HG03108 (cell line): ENCODE data around the gene ULK3.
A peak's percentile ranks its signal among the peaks of the same experiment; 100 is the strongest.

ENCODE experiments used
- ATAC-seq: cut with Tn5 transposase; IDR thresholded peaks from one replicate; pipeline ENCODE4 v1.9.1; 2021; ENCODE audit warnings: moderate library complexity; ENCODE audit not compliant: unreplicated experiment

Gene ULK3

DNA sequence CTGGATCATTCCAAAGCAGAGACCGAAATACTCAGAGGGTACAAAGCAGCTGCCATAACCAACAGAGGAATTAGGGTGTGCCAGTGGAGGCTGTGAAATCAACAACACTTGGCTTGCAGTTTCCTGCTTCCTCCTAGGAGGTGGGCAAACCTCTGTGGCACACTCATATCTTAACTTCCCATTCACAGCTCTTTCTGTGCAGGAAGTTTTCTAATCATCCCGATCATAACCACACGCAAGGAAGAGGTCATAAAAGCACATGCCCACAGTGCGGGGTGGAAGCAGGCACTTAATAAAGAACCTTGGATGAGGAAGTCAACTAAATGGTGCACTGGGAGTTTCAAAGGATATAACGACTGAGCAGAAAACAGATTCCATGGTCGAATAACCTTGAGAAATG is 25.1 kb upstream of the ULK3 start:
- ATAC-seq: no peak

DNA sequence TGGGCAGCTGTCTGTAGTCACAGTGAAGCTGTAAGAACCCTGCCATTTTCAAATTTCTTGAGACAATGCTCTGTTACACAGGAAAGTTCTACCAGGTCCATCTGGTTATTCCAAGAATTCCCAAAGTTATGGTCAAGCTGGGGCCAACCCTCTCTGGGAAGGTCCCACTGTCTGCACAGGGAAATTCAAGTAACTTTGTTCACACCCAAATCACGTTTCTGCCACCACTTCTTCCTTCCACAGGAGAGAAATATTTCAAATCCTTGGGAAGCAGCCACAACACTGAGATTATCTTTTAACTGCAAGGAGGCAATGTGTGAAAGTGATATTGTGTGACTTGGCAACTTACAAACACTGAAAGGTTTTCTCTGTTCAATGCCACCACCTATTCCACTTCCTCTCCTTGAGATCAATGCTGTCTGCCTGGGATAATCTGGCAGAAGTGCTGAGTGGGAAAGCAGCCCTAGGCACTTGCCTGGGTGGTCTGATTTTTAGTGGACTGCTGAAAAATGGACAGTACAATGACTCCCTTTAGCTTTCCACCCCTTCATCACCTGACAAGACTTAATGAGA is 24.6 kb upstream of the ULK3 start:
- no peak for ATAC-seq

DNA sequence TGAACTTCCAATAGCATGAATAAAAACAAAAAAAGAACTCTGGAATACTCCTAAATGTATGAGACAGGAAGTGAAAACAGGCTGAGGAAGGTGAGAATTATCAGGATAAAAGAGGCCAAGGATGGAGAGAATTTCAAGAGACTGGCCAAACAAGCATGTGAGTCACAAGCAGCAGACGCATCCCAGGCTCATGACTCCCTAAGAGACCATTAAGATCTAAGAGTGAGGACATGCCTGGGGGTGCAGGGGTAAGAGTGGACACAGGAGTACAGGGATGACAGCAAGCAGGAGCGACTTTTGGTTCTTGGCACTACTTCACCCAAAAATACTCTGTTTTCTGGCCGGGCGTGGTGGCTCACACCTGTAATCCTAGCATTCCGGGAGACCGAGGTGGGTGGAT is 23.1 kb upstream of the ULK3 start:
- no peak for ATAC-seq

DNA sequence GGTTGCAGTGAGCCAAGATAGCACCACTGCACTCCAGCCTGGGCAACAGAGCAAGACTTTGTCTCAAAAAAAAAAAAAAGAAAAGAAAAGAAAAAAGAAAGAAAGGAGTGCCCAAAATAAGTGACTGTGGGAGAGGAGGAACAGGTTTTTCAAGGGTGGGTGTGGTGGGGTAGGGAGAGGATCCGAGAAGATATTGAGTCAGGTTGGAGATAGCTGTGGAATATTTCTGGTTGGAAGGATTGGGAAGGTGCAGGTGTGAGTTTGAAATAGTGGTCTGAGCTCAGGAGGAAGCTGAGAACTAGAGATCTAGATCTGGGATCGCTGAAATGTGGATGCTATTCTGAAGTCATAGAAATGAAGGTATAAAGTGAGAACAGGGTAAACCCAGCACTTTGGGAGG is 22.4 kb upstream of the ULK3 start:
- ATAC-seq: no peak

DNA sequence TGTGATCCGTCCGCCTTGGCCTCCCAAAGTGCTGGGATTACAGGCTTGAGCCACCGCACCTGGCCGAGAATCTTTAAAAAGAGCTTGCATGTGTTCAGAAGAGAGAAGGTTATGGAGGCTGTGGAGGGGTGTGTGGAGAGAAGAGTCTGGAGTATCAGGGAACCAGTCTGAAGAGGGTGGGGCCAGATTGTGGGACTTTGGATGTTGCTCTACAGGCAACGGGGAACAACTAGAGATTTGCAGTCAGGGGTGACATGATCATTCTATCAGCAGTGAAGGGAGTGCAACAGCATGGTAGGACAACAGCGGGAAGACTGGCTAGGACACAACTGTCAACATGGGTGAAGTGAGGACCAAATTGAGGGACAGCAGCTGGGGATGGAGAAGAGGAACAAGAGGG is 21.3 kb upstream of the ULK3 start:
- ATAC-seq: no peak

DNA sequence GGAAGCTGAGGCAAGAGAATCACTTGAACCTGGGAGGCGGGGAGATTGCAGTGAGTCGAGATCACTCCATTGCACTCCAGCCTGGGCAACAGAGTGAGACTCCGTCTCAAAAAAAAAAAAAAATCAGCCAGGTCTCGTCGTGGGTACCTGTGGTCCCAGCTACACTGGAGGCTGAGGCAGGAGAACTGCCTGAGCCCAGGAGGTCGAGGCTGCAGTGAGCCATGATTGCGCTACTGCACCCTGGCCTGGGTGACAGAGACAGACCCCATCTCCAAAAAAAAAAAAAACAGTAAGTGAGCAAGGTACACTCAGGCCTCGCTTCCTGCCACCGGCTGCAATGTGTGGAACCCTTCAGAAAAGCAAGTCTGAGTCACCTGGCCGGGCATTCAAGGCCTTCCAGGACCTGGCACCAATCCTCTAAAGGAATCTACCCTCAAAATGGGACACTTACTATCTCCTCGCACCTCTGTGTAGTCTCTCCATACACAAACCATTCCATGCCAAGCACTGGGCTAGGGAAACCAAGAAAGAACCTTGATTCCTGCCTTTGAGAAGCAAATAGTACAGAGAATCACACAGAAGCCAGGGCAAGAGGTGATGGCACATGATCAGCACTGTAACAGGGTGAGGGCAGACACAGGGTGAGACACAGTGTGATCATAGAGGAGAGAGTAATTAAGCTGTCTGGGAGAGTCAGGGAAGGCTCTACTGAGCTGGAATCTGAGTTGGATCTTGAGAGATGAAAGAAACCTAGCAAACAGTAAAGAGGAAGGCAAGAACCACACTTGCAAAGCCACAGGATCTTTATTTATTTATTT is 20.5 kb upstream of the ULK3 start:
- ATAC-seq: no peak

DNA sequence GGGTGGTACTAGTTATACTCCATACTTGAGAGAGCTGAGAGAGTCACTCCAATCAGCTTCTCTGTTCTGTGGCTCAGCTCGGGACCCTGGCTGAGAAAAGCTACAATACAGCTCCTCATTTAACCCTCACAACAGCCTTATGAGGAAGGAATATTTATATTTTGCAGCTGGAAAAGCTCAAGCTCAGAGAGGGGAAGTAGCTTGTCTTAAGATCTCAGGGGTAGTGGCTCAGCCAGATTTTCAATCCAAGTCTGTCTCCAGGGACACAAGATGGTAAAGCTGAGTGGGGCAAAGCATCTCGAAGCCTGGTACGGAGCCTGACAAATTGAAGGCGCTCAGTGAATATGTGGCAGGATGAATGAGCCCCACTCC is 15.4 kb upstream of the ULK3 start:
- no peak for ATAC-seq

DNA sequence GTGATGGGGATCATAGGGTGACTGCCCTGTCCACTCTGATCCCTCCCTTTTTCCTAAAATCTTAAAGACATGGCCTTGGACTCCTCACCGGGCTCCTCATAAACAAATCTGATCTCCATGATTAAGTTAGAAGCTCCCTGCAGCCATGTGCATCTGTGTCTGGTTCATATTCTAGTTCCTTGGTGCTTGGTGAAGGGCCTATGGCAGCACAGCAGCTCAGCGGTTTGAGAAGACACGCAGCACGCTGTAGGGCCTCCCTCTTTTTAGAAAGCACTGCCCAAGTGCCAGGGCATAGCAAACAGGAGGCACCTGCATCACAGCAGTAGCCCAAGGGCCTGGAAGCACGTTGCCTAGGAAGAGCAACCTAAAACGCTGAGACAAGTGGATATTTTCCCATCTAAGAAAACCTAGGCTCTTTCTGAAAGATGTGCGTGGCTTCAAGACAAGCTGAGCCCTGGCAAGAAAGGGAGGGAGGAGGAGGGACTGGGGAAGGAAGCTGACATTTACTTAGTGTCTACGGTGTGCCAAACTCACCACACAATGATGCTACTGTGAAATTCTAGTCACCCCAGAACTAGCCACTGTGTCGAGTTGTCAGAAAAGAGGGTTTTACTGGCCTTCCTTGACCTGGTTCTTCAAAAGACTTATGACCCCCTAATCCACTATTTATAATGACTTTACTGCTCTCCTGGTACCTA is 14.9 kb upstream of the ULK3 start:
- ATAC-seq: no peak

DNA sequence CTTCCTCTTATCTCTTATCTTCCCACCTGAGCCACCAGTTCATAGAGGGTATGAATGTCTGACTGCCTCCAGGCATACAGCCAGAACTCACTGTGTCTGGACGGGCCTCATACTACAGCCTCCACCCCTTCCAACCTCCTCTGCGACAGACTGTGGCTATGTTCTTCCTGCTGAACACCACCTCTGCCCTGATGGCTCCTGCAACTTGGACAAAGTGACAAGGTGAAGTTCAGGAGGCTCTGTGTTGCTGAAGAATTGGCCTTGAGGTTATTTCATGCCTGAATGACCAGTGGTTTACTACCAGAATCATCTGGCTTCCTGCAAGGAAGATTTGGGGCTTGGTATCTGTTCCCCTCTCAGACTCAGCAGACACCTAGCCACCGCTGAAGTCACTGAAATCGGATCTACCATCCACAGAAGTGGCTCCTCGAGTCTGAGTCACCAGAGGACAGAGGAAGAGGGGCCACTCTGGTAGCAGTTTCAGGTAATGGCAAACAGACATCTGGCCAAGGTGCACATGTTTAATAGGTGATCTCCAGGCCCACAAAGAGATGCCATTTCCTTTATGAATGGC is 14.2 kb upstream of the ULK3 start:
- peak; percentile 80 for ATAC-seq

DNA sequence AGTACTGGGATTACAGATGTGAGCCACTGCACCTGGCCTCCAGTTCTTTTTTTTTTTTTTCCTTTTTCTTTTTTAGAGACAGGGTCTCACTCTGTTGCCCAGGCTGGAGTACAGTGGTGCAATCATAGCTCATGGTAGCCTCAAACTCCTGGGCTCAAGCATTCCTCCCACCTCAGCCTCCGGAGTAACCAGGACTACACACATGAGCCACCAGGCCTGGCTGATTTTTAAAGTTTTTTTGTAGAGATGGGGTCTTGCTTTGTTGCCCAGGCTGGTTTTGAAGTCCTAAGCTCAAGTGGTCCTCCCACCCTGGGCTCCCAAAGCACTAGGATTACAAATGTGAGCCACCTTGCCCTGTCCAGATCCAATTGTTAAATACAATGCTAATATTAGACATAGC is 13.6 kb upstream of the ULK3 start:
- no peak for ATAC-seq

DNA sequence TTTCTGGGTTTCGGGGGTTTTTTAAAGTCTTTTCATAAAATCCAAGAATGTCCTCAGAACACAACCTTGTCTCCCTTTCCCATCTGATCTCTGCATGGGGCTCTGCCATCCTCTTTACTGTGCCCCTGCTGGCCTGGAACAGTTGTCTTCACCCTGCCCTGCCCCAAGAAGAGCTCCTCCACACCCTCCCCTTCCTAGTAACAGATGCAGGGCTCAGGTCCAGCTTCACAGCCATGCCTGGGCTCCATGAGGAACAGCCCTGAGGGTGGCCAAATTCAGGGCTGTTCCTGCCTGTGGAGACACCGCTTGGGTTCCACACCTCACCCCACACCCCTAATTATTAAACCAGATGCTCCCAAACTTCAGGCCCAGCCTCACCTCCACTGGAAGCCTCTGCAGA is 12.9 kb upstream of the ULK3 start:
- no peak for ATAC-seq

DNA sequence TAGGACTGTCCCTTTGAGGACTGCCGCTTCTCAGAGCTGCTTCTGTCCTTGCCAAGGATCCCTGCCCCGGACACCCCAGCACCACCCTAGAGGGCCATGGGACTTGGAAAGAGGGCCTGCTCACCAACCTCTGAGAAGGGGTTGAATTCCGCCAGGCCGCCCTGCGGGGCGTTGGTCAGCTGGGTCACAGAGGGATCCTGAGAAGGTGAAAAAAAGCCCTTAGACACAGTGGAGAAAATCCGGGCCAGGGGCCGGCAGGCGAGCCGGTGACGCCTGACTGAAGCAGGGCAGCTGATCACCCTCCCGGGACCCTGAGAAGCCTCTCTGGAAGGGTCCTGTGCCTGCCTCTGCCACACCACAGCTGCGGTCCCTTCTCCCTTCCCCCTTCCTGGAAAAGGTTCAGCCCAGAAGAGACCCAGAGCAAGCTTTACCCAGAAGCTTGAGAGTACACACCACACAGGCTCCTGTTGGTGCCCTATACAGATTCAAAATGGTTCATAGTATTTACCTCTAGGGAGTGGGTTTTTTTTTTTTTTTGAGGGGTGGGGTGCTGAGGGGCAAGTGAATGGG is 11.6 kb upstream of the ULK3 start:
- ATAC-seq: no peak

DNA sequence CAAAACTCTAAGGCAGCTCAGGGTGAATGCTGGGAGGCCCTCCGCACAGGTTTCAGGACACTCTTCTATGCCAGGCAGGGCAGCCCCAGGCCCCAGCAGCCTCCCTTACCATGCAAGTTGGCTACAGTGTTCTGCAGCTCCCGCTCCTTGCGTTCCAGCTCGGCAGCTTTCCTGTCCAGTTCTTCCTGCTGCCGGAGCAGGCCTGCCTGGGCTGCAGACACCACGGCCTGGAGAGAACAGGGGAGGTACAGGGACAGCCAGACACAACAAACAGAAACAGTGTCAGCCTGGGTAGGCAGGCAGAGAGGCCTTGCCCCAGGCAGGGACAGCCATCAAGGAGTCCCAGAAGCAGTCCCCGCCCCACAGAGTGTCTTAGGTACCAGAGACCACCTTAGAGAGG is 9.0 kb upstream of the ULK3 start:
- ATAC-seq: no peak

DNA sequence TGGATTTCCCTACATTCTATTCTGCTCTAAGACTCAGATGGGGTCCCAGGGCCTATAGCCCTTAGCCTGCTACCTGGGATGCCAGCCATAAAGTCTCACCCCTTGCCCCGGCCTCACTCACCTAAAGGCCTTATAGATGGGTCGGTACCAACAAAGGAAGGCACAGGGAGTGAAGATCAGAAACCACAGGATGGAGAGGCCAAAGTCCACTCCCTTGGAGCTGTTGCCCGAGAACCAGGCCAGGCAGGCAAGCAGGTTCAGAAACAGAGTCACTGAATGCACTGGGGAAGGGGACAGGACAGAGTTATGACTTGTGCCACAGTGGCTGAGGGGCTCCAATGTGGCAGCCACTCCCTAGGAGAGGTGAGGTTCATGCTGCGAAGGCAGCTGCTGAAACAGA is 7.4 kb upstream of the ULK3 start:
- ATAC-seq: no peak

DNA sequence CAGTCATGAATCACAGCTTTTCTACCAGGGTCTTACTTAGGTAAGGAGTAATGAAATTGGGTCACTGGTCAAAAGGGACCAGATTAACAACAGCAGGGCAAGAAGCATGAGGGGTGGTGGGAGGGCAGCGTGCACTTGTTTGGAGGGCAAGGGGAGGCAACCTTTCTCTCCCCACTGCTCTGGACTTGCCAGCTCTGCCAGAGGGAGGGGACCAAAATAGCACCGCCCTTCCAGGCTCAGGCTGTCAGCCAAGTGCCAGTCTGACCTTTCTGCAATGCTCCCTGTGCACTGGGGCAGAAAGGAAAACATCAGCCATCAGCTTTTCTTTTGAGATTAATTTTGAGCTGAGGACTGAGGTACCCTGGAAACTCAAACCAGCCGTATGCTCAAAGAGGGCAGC is 4.5 kb upstream of the ULK3 start:
- ATAC-seq: no peak

DNA sequence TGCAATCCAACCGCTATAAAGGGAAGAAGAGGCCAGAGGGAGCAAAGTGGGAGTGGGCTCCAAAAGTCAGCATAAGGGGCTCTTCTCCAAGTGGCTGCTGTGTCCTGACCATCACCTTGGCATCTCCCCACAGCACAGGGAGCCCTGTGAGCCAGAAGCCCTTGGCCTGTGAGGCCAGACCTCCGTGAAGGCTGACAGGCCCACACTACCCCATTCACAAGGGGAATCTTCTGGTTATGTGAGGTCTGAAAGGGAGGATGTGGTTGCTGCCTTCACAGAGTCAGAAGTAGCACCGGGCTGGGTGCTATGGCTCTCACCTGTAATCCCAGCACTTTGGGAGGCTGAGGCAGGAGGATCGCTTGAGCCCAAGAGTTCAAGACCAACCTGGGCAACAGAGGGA is 2.6 kb upstream of the ULK3 start:
- ATAC-seq: no peak

DNA sequence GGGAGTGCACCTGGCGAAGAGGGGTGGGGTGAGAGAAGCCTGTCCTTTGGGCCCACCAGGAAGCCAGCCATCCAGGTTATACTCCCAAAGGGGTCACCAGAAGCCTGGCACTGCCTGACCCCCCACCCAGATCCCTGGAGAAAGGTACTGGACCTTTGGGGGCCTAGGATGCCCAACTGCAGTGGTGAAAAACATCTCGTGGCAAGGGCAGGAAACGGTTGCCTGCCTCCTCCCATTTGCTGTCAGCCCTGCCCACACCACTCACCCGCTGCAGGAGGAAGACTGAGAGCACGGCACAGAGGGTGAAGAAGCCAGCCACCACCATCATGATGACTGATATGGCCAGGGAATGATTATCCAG is 2.2 kb upstream of the ULK3 start:
- ATAC-seq: no peak

DNA sequence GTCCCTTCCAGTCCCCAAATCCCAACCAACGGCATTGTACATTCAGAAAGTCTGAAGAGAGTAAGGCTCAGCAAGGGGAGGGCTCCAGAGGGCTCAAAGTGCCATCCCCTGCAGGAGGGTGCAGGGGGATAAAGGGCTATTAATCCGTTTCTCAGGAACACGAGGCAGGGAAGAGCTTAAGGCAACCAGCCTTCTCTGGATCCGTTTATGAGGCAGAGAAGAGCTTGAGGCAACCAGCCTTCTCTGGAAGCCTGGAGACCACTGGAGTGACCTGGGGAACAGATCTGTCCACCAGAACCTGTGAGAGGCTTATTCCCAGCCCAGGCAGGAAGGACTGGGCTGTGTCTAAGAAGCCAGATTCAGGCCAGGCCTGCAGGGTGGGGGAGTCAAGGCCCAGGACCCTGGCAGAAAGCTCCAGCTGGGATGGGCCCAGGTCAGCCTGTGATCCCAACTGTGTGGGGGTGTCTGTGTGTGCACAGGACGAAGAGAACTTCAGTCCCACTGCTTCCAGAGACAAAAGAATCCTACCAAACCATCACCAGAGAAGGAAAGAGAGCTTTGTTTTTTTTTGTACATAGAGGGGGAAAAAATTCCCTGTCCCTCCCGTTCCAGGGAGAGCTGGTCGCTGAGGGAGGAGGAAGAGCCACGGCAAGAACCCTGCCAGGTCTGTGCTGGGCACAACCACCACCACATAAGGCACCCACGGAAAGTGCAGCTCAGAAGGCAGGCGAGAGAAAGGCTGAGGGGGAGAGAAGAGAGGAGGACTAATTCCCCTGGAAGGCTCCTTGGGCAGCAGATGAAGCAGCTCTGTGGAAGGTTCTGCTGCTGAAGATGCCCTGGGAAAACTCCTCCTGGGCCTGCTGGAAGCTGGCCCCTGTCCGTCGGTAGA is 1.6 kb upstream of the ULK3 start:
- no peak for ATAC-seq

DNA sequence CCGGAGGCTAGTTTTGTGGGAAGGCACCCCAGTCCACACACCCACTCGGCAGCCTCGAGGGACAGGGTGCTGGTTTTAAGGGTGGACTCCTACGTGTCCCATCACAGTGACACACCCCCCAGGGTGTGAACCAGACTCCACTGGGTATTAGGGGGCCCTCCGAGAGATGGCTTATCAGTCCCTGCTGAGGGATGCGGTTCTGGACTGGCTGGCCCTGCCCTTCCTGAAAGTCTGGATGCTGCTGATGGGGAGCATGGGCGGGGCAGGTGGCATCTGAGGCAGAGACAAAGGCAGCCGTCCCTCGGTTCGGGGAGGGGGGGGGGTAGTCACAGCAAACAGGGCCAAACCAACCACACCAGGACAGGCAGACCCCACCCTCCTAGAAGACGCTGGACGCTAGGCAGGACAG is 939 bp upstream of the ULK3 start:
- no peak for ATAC-seq

DNA sequence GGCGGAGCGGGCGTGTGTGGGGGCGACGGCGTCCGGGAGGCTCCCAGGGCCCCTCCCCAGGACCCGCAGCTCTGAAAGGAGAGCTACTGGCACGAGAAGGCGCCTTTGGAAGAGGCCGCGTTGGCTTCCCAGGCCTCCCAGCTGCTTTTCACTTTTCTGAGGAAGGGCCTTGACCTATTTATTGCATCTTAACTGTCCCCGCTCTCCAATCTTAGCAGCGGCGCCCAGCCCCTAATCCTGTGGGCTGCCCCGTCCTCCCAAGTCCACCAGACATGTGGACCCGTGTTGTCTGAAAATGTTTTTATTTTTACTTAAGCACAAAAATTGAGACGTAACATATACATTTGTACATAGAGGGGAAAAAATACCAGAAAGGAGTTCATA is 481 bp upstream of the ULK3 start:
- ATAC-seq: no peak

DNA sequence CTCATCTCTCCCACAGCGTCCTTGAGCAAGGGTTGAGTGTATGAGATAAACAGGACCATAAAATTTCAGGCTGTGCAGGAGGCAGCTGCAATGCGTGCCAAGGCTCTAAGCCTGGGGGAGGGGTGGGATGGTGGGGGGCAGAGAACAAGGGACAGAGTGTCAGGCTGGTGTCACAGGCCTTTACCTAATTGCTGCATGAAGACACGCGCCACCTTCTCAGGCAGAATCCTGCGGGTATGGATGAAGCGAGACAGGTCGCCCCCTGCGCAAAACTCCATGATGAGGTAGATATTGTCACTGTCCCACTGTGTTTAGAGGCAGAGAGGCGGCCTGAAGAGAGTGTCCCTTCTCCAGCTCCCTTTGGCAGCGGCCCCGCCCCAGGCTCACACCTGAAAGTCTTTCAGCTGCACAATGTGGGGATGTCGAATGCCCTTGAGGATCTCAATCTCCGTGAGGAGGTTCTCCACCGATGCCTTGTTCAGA is 1.0 kb downstream of the ULK3 start:
- ATAC-seq: no peak
